Gastroesophageal sphincter (tissue), 4 donors: ENCODE measurements around the gene KLF15. TPM values are rescaled to one million over a fixed set of nuclear protein-coding genes. Genes with fewer than 3 reads are reported as not detected.

ENCODE experiments used
- ATAC-seq: fragments of 150-250 bp; one replicate; pipeline ENCODE4 v1.9.1; 2016; ENCODE audit warnings: mild to moderate bottlenecking, moderate library complexity
- H3K27ac ChIP-seq, 4 donors: fragments of 200-600 bp; sonication (generic) in 3 of 4; 1 replicate in 3 of 4; 2 replicates in 1 of 4; pipeline ENCODE4 v1.5.1; 2016 to 2019
- H3K27me3 ChIP-seq: fragments of 200-600 bp; sonication (generic); one replicate; pipeline ENCODE4 v1.5.1; 2019
- H3K36me3 ChIP-seq, 2 donors: fragments of 200-600 bp; sonication (generic); one replicate each; pipeline ENCODE4 v1.5.1; 2019; ENCODE audit warnings: control low read depth in 1 of 2
- H3K4me1 ChIP-seq, 3 donors: fragments of 200-600 bp; sonication (generic); 1 replicate in 2 of 3; 2 replicates in 1 of 3; pipeline ENCODE4 v1.5.1; 2016 to 2019; ENCODE audit warnings: control low read depth in 2 of 3
- H3K4me3 ChIP-seq, 2 donors: fragments of 200-600 bp; sonication (generic); one replicate each; pipeline ENCODE4 v1.5.1; 2019; ENCODE audit warnings: mild to moderate bottlenecking in 1 of 2, moderate library complexity in 1 of 2
- H3K9me3 ChIP-seq, 3 donors: fragments of 200-600 bp; sonication (generic); one replicate each; pipeline ENCODE4 v1.5.1; 2017 to 2019; ENCODE audit warnings: control low read depth in 2 of 3
- CTCF ChIP-seq, 4 experiments: fragments of 200-600 bp in 2 of 4; fragments of 450-650 bp in 2 of 4; sonication (generic) in 1 of 4; IDR thresholded peaks; one replicate each; pipeline ENCODE4 v1.5.1; 2017 to 2019; ENCODE audit warnings: antibody characterized with exemption in 4 of 4, mild to moderate bottlenecking in 2 of 4, moderate library complexity in 2 of 4
- EP300 ChIP-seq: sonication (generic); formaldehyde crosslinking; IDR thresholded peaks from one replicate; pipeline ENCODE4 v1.6.1; 2017; ENCODE audit warnings: antibody characterized with exemption, mild to moderate bottlenecking
- POLR2A ChIP-seq, 2 donors: fragments of 450-650 bp; IDR thresholded peaks; one replicate each; pipeline ENCODE4 v1.6.1; 2017; ENCODE audit warnings: antibody characterized with exemption in 2 of 2, mild to moderate bottlenecking in 2 of 2, moderate library complexity in 1 of 2
- POLR2AphosphoS5 ChIP-seq: sonication (generic); formaldehyde crosslinking; IDR thresholded peaks from one replicate; pipeline ENCODE4 v1.6.1; 2017; ENCODE audit warnings: antibody characterized with exemption
- WGBS, 2 donors: methylation state at CpG; one replicate each; pipeline ENCODE4 v1.1.5; 2018; ENCODE audit warnings: low coverage in 1 of 2; 5-methylcytosine and 5-hydroxymethylcytosine counted together
- total RNA-seq, 4 donors: library from RNA; depleted of rRNA; stranded (reverse); fragments of >200 nt; gene quantifications; one replicate each; pipeline ENCODE4 v1.1.0, GENCODE V29; 2016

Gene KLF15
- total RNA-seq, 4 donors from 2014 or later, result 69.5 to 110 (median 94.0) TPM

DNA sequence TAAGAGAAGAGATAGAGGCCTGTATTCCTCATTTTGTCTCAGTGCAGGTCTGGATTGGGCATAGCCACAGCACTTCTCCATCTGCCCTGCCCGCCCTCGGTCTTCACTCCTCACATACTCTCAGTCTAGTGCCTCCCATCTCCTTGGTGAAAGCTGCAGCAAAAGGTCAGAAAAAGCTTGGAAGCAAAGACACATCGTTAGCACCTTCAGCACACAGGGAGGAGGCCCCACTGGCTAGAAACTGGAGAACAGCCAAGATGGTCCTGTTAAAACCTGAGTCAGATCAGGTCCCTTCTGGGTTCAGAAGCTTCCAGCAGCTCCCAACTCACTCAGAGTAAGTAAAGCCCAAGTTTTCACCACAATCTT lies 1.6 kb upstream of the KLF15 start:
- no peak for TF ChIP-seq POLR2A (IDR thresholded peaks at IDR 0.05)
- TF ChIP-seq EP300, result no peak
- TF ChIP-seq POLR2AphosphoS5, result no peak
- TF ChIP-seq CTCF (IDR thresholded peaks at IDR 0.05), result no peak
- peaks cover 0 to 13% of the 10 kb centered on the region in 2 donors for H3K36me3 ChIP-seq
- H3K9me3 ChIP-seq, result no peaks in the 10 kb centered on the region
- 60 to 88% methylated on average over 1 to 3 of the region's 3 CpGs for WGBS, 2 donors
- H3K4me1 ChIP-seq, result peaks cover 0 to 30% (median 20%) of the 10 kb centered on the region in 3 donors
- H3K27me3 ChIP-seq, result peaks cover 15% of the 10 kb centered on the region
- ATAC-seq, result no peak
- H3K4me3 ChIP-seq, result no peak overlapping the region
- H3K27ac ChIP-seq, result no peak overlapping the region

- Histone ChIP-seq H3K27me3 (peaks cover 15% of the 10 kb centered on the region), H3K4me3 (peak overlapping the region; percentile 40 to 77), H3K36me3 (peaks cover 0 to 18% of the 10 kb centered on the region in 2 donors), H3K4me1 (peaks cover 0 to 36% (median 23%) of the 10 kb centered on the region in 3 donors), H3K9me3 (no peaks in the 10 kb centered on the region), H3K27ac (peak overlapping the region in 3 of 4 donors; percentile 91 to 99 (median 97))
- WGBS, 2 donors, result 67% methylated on average over 1 of the region's 11 CpGs; no CpG with 5 or more reads in 1 of the 2 donors
- no peak for ATAC-seq
- TF ChIP-seq CTCF (IDR thresholded peaks at IDR 0.05) (no peak), EP300 (no peak), POLR2AphosphoS5 (no peak), POLR2A (IDR thresholded peaks at IDR 0.05) (no peak)
These were observed 1.0 kb upstream of the KLF15 start for GRCh38 chr3:126358038-126358815.

DNA sequence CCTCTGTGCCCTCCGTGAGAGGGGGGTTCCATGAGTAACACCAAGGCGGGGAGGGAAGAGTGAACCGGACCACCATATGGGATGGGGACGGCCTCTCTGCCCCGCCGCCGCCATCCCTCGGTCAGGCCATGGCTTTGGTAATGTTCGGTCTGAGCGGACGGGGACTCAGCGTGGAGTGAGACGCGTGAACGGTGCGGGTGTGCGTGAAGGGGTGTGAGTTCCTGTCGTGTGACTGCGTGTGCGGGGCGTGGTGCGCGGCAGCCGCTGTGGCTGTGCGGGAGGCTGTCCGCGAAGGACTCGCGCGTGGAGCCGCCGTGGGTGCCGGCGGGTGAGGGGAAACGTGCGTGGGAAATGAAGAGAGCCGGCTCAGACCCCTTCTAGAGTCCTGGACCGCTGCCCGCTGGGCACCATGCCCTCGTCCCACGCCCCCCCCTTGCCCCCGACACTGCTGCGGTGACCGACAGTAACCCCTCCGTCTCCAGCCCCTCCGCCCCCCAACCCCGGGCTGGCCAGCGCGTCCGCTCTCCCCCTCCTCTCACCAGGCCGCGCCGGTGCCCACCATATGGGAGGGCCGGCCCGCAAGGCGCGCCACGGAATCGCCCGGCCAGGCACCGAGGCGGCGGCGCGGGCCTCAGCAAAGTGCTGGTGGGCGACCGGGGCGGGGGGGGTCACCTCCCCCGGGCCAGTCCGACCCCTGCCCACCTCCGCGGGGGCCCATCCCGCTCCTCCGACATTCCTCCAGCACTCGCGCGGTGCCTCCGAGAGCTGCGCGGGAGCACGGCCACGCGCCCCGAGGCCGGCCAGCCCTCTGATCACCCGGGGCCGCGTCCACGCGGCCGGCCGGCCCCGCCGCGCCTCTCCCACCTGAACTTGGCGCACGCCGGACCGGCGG lies 589 bp downstream of the KLF15 start:
- Histone ChIP-seq H3K27me3 (peaks cover 15% of the 10 kb centered on the region), H3K36me3 (peaks cover 0 to 35% of the 10 kb centered on the region in 2 donors), H3K27ac (peak overlapping the region; percentile 91 to 99 (median 98)), H3K9me3 (no peaks in the 10 kb centered on the region), H3K4me3 (peak overlapping the region; percentile 77 to 97), H3K4me1 (peaks cover 0 to 52% (median 23%) of the 10 kb centered on the region in 3 donors)
- TF ChIP-seq EP300, result no peak
- peak in 1 of 2 donors; percentile 7 for TF ChIP-seq POLR2A (IDR thresholded peaks at IDR 0.05)
- peak; percentile 48 for TF ChIP-seq POLR2AphosphoS5
- peak; percentile 1 for ATAC-seq
- WGBS, 2 donors, result no CpG with 5 or more reads among the region's 100 CpGs

- Histone ChIP-seq H3K4me1 (peaks cover 0 to 59% (median 23%) of the 10 kb centered on the region in 3 donors), H3K27ac (peak overlapping the region; percentile 91 to 99 (median 98)), H3K27me3 (peaks cover 13% of the 10 kb centered on the region), H3K36me3 (peaks cover 0 to 42% of the 10 kb centered on the region in 2 donors), H3K4me3 (peak overlapping the region; percentile 77 to 97), H3K9me3 (no peaks in the 10 kb centered on the region)
- 0% methylated on average over 2 to 3 of the region's 32 CpGs for WGBS, 2 donors
- peak; percentile 43 to 48 for TF ChIP-seq POLR2A (IDR thresholded peaks at IDR 0.05)
- peak; percentile 99 for TF ChIP-seq POLR2AphosphoS5
- TF ChIP-seq CTCF (IDR thresholded peaks at IDR 0.05), result no peak
- TF ChIP-seq EP300, result peak; percentile 98
- peak; percentile 88 for ATAC-seq
These were observed 1.3 kb downstream of the KLF15 start for GRCh38 chr3:126355777-126356372.

GRCh38 chr3:126355251-126355650 lies 2.0 kb downstream of the KLF15 start:
- Histone ChIP-seq H3K27ac (peak overlapping the region; percentile 78 to 99 (median 94)), H3K36me3 (peaks cover 0 to 48% of the 10 kb centered on the region in 2 donors), H3K9me3 (no peaks in the 10 kb centered on the region), H3K4me1 (peaks cover 0 to 66% (median 23%) of the 10 kb centered on the region in 3 donors), H3K4me3 (peak overlapping the region; percentile 33 to 77), H3K27me3 (peaks cover 6% of the 10 kb centered on the region)
- TF ChIP-seq POLR2A (IDR thresholded peaks at IDR 0.05), result no peak
- TF ChIP-seq CTCF (IDR thresholded peaks at IDR 0.05), result no peak
- no peak for TF ChIP-seq EP300
- no peak for TF ChIP-seq POLR2AphosphoS5
- 69% methylated on average over 2 of the region's 3 CpGs; no CpG with 5 or more reads in 1 of the 2 donors for WGBS, 2 donors
- no peak for ATAC-seq
